ENCODE measurements around the gene CNOT3. TPM values are rescaled to one million over a fixed set of nuclear protein-coding genes. Genes with fewer than 3 reads are reported as not detected.

CNOT3 gene
- total and polyA plus RNA-seq, 2 of the 13 experiments (the other 11 are each of a cell fraction or from before 2014, with no cell fraction given) = 4.3 to 5.8 TPM

DNA sequence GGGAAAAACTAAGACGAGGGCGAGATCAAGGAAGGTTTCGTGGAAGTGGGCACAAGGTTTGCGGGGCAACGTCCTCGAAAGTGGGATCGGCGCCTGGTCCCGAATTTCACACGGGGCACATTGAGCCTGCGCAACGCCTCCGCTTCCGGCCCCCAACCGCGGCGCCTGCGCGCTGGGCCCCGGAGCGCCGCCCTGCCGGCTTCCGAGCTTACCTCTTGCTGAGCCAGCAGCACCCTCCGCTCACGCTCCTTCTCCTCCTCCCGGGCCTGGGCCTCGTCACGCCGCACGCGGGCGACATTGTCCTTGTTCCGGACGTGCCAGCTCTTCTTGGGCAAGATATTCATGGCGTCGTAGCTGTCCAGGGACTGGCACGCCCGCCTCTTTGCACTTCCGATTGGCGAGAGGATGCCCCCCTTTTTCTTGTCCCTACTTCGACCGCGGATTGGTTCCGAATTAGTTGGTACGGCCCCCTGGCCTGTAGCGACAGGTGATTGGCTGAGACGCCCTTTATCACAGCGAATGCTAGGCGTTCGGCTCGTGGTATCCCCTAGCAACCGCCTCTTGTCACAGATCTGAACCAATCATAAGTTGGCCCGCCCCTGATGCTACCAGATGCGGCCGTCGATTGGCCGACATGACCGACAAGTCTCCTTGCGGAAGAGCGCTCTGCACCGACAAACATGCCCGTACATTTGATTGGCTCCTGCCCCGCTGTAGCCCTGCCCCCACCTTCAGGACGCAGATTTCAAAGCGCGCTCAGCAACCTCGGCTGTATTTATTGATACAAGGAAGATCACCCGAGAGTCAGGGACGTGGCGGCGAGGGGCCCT lies 22.0 kb downstream of the CNOT3 start, which contains the start of gene LENG1 (continued):
- TF ChIP-seq ZNF790 (CRISPR knock-in tag; IDR thresholded peaks at IDR 0.05; ENCODE audit: borderline replicate concordance) = no peak
- peak; percentile 90 for TF ChIP-seq ZNF281 (CRISPR knock-in tag; IDR thresholded peaks at IDR 0.05; ENCODE audit: borderline replicate concordance)
- TF ChIP-seq ZNF749 (CRISPR knock-in tag; IDR thresholded peaks at IDR 0.05; ENCODE audit: borderline replicate concordance) = no peak
- TF ChIP-seq RBAK (CRISPR knock-in tag; IDR thresholded peaks at IDR 0.05) = no peak
- TF ChIP-seq, protein P1, sequence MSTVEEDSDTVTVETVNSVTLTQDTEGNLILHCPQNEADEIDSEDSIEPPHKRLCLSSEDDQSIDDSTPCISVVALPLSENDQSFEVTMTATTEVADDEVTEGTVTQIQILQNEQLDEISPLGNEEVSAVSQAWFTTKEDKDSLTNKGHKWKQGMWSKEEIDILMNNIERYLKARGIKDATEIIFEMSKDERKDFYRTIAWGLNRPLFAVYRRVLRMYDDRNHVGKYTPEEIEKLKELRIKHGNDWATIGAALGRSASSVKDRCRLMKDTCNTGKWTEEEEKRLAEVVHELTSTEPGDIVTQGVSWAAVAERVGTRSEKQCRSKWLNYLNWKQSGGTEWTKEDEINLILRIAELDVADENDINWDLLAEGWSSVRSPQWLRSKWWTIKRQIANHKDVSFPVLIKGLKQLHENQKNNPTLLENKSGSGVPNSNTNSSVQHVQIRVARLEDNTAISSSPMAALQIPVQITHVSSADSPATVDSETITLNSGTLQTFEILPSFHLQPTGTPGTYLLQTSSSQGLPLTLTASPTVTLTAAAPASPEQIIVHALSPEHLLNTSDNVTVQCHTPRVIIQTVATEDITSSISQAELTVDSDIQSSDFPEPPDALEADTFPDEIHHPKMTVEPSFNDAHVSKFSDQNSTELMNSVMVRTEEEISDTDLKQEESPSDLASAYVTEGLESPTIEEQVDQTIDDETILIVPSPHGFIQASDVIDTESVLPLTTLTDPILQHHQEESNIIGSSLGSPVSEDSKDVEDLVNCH (CRISPR knock-in tag; IDR thresholded peaks at IDR 0.05) = no peak
- TF ChIP-seq IKZF5 (CRISPR knock-in tag; IDR thresholded peaks at IDR 0.05) = 0 out of 2 replicates have a peak, but pooled peaks have one; percentile 28
- peak; percentile 75 for TF ChIP-seq ZNF350 (CRISPR knock-in tag; IDR thresholded peaks at IDR 0.05; ENCODE audit: borderline replicate concordance, low read depth)
- peak; percentile 71; the same call in 1 of the 2 replicates for TF ChIP-seq MYC (CRISPR knock-in tag; IDR thresholded peaks at IDR 0.05; ENCODE audit: borderline replicate concordance)
- no peak for TF ChIP-seq MIER3 (CRISPR knock-in tag; IDR thresholded peaks at IDR 0.05; ENCODE audit: borderline replicate concordance)
- peak; percentile 3; the same call in 1 of the 2 replicates for TF ChIP-seq TARDBP (CRISPR knock-in tag; IDR thresholded peaks at IDR 0.05)
- TF ChIP-seq HDAC1 (CRISPR knock-in tag; IDR thresholded peaks at IDR 0.05) = peak; percentile 92
- peak; percentile 90 for TF ChIP-seq ATF1 (CRISPR knock-in tag; IDR thresholded peaks at IDR 0.05)
- TF ChIP-seq SIX1 (CRISPR knock-in tag; IDR thresholded peaks at IDR 0.05; ENCODE audit: borderline replicate concordance) = 0 out of 2 replicates have a peak, but pooled peaks have one; percentile 13
- TF ChIP-seq CAMTA2 (CRISPR knock-in tag; IDR thresholded peaks at IDR 0.05; ENCODE audit: borderline replicate concordance) = peak; percentile 29; the same call in 1 of the 2 replicates
- TF ChIP-seq ATAD3A (CRISPR knock-in tag; IDR thresholded peaks at IDR 0.05) = 0 out of 2 replicates have a peak, but pooled peaks have one; percentile 54
- TF ChIP-seq E2F1 (CRISPR knock-in tag; IDR thresholded peaks at IDR 0.05) = no peak; the same call in 1 of the 2 replicates
- TF ChIP-seq BORCS8-MEF2B (CRISPR knock-in tag; IDR thresholded peaks at IDR 0.05) = peak; percentile 39; the same call in 1 of the 2 replicates
- no peak for TF ChIP-seq ZSCAN12 (CRISPR knock-in tag; IDR thresholded peaks at IDR 0.05)
- TF ChIP-seq HNRNPH1 (optimal IDR thresholded peaks at IDR 0.05; ENCODE audit: low read depth, low read length) = no peak

Measured in HepG2 (cell line).